Activated naive CD4-positive, alpha-beta T cell treated with anti-CD3 and anti-CD28 coated beads for 36 hours (primary cell): ENCODE measurements around the gene CHGA. TPM values are rescaled to one million over a fixed set of nuclear protein-coding genes. Genes with fewer than 3 reads are reported as not detected.

Source experiments
- CTCF ChIA-PET: fragments of 350-600 bp; sonication (Branson Sonifier 250); formaldehyde crosslinking; loops from one replicate; lab custom pipeline; 2021; ENCODE audit warnings: antibody characterized with exemption; lab: Charles Lee
- DNase-seq: peaks from one replicate; pipeline ENCODE4 v3.0.0-alpha.2; 2020
- H3K27ac Mint-ChIP-seq: one replicate; pipeline ENCODE4 v1.8.0; 2021; ENCODE audit warnings: mild to moderate bottlenecking, mixed read lengths
- H3K27me3 Mint-ChIP-seq: one replicate; pipeline ENCODE4 v1.8.0; 2021; ENCODE audit warnings: low read depth, mixed read lengths
- H3K36me3 Mint-ChIP-seq: one replicate; pipeline ENCODE4 v1.8.0; 2021; ENCODE audit warnings: low read depth, mixed read lengths
- H3K4me1 Mint-ChIP-seq: one replicate; pipeline ENCODE4 v1.8.0; 2021; ENCODE audit warnings: low read depth, mixed read lengths
- H3K4me3 Mint-ChIP-seq: one replicate; pipeline ENCODE4 v1.8.0; 2021; ENCODE audit warnings: mild to moderate bottlenecking, moderate library complexity, mixed read lengths
- H3K9me3 Mint-ChIP-seq: one replicate; pipeline ENCODE4 v1.8.0; 2021; ENCODE audit warnings: mixed read lengths
- intact Hi-C: fragments of 100-400 bp; cut with micrococcal nuclease; formaldehyde crosslinking; loops from one replicate; pipeline ENCODE4 v1.15.1; 2023
- total RNA-seq, 2 experiments: library from RNA; stranded (reverse); gene quantifications; one replicate each; pipeline ENCODE4 v1.2.3, GENCODE V29; 2021

The CHGA gene
- total RNA-seq, 2 experiments from 2014 or later, result not detected

DNA sequence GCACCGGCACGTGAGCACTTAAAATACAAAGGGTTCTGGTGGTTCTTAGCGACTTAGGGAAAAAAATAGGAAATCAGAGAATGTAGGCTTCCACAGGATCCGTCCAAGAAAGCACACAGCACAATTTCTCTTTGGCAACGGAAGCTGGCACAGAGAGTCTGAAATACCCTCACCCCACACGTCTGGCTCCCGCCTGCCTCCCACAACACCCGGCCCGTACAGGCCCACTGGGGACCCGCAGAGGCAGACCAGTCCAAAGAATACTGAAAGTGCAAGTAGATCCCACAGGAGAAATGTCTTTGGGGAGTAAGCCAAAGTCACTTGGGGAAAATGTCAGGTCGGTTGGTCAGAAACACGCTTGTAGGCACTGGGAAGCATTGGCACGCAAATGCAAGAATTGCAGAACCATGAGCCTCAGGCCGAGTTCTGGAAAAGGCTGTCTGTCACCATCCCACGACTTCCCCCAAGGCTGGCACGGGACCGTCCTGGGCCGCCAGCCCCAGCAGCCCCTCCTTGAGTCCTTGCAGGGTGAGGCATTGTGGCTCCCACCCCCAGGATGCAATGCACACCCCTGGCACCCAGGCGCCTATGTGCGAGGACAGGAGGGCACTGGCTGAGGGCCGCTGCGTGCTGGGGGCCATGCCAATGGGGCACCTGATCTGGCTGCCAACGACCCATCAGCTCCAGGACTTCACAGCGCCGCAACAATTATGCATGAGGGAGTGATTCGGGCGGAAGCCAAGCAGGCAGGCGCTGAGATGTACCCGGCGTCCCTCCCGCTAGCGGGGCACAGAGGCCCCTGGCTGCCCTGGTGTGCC, 29.7 kb downstream of the CHGA start:
- peaks cover 4% of the 10 kb centered on the region for H3K4me1 Mint-ChIP-seq
- CTCF ChIA-PET, result interaction anchor here (0.6 to 1.9 kb wide), 18 partner anchors 9 to 227 kb away, joined by 3 to 12 read pairs (median 4); no protein-coding TSS in a partner anchor
- H3K4me3 Mint-ChIP-seq, result no peak overlapping the region
- no peaks in the 10 kb centered on the region for H3K27me3 Mint-ChIP-seq
- no peak overlapping the region for H3K27ac Mint-ChIP-seq
- H3K36me3 Mint-ChIP-seq, result peaks cover 3% of the 10 kb centered on the region
- intact Hi-C loops, result loop anchor here (1.0 to 10.0 kb wide), 5 partner anchors 161 to 592 kb away; no protein-coding TSS in a partner anchor
- H3K9me3 Mint-ChIP-seq, result no peaks in the 10 kb centered on the region
- no peak for DNase-seq

DNA sequence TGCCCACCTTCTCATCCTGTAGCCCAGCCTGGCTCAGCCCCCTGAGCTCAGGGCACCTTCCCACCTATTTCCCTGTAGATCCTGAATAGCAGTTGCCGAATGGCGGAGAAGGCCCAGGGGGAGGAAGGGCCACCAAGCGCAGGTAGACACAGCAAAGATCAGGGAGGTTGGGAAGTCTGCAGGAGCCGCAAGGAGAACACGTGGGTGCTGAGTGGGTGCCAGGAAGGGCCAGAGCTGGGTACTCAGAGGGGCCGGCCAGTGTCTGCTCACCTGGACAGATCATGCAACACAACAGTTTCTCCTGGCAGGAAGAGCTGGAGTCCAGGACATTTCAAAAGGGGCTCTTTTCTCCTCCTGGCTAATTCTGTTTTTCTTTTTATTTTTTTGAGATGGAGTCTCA, 30.6 kb downstream of the CHGA start:
- peaks cover 4% of the 10 kb centered on the region for H3K4me1 Mint-ChIP-seq
- no peak overlapping the region for H3K4me3 Mint-ChIP-seq
- intact Hi-C loops, result loop anchor here (2.0 to 10.0 kb wide), 2 partner anchors 225 to 591 kb away; no protein-coding TSS in a partner anchor
- H3K27me3 Mint-ChIP-seq, result no peaks in the 10 kb centered on the region
- no peaks in the 10 kb centered on the region for H3K9me3 Mint-ChIP-seq
- no peak for DNase-seq
- peaks cover 1% of the 10 kb centered on the region for H3K36me3 Mint-ChIP-seq
- no peak overlapping the region for H3K27ac Mint-ChIP-seq
- CTCF ChIA-PET, result interaction anchor here (1.2 to 3.2 kb wide), 2 partner anchors 160 to 186 kb away, joined by 4 to 18 read pairs; no protein-coding TSS in a partner anchor

DNA sequence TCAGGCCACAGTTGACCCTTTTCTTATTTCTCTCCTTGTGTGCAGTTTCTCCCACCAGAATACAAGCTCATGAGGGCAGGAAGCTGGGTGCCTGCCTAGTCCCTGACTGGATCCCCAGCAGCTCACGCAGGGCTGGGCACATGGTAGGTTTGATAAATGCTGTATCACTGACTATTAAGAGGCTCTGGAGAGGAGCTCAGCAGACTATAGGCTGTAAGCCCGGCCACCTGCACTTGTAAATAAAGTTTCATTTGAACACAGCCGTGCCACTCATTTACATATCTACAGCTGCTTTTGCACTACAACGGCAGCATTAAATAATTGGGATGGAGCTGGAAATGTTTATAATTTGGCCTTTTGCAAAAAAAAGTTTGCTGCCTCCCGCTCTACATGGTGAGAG, 32.0 kb downstream of the CHGA start:
- Mint-ChIP-seq H3K27me3 (no peaks in the 10 kb centered on the region), H3K36me3 (peaks cover 1% of the 10 kb centered on the region), H3K27ac (no peak overlapping the region), H3K4me1 (peaks cover 4% of the 10 kb centered on the region), H3K4me3 (no peak overlapping the region), H3K9me3 (no peaks in the 10 kb centered on the region)
- intact Hi-C loops, result loop anchor here (10.0 kb wide), 1 partner anchor 590 kb away; no protein-coding TSS in a partner anchor
- no peak for DNase-seq
- CTCF ChIA-PET, result interaction anchor here (0.6 to 3.2 kb wide), 6 partner anchors 55 to 324 kb away, joined by 3 to 18 read pairs (median 4); no protein-coding TSS in a partner anchor

DNA sequence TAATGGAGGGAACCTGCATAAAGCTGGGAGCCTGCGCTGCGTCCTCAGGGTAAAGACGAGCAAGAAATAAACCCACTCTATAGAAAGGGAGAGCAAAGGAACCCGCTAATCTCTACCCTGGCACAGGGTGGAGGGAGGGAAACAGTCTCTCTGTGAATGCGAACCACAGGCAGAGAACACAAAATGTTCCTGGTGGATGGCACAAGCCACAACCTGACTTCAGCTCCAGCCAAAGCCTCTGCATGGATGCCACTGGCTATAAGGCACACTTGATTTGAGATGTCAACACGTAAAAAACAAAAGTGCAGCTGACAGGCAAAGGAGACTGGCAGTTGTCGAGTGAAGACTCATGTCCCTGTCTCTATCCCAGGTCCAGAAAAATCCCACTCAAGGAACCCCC, 32.4 kb downstream of the CHGA start:
- Mint-ChIP-seq H3K4me3 (no peak overlapping the region), H3K27me3 (no peaks in the 10 kb centered on the region), H3K9me3 (no peaks in the 10 kb centered on the region), H3K27ac (no peak overlapping the region), H3K36me3 (peaks cover 1% of the 10 kb centered on the region), H3K4me1 (peaks cover 4% of the 10 kb centered on the region)
- CTCF ChIA-PET, result interaction anchor here (0.5 to 3.2 kb wide), 8 partner anchors 41 to 1080 kb away, joined by 3 to 18 read pairs (median 4); no protein-coding TSS in a partner anchor
- intact Hi-C loops, result loop anchor here (10.0 kb wide), 1 partner anchor 589 kb away; no protein-coding TSS in a partner anchor
- no peak for DNase-seq

DNA sequence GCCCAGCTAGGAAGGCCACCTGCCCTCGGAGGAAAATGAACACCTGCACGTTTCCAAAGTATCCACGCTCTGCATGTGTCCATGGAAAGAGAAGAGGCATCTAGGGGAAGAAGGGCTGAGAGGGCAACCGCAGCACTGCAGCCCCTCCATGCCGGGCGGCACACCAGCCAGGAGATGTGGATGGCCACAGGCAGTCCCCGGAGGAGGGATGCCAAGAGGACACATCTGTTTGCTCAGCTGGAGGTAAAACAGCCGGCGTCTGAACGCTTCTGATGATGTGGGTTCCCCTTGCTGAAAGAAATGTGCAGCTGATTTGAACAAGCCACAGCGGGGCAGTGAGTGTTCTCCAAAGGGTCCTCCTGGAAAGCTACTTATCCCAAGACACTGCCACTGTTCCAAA, 34.0 kb downstream of the CHGA start:
- Mint-ChIP-seq H3K4me3 (no peak overlapping the region), H3K36me3 (peaks cover 1% of the 10 kb centered on the region), H3K9me3 (no peaks in the 10 kb centered on the region), H3K4me1 (peaks cover 2% of the 10 kb centered on the region), H3K27me3 (no peaks in the 10 kb centered on the region), H3K27ac (no peak overlapping the region)
- CTCF ChIA-PET, result no interaction called here
- no peak for DNase-seq
- intact Hi-C loops, result loop anchor here (10.0 kb wide), 1 partner anchor 588 kb away; no protein-coding TSS in a partner anchor

DNA sequence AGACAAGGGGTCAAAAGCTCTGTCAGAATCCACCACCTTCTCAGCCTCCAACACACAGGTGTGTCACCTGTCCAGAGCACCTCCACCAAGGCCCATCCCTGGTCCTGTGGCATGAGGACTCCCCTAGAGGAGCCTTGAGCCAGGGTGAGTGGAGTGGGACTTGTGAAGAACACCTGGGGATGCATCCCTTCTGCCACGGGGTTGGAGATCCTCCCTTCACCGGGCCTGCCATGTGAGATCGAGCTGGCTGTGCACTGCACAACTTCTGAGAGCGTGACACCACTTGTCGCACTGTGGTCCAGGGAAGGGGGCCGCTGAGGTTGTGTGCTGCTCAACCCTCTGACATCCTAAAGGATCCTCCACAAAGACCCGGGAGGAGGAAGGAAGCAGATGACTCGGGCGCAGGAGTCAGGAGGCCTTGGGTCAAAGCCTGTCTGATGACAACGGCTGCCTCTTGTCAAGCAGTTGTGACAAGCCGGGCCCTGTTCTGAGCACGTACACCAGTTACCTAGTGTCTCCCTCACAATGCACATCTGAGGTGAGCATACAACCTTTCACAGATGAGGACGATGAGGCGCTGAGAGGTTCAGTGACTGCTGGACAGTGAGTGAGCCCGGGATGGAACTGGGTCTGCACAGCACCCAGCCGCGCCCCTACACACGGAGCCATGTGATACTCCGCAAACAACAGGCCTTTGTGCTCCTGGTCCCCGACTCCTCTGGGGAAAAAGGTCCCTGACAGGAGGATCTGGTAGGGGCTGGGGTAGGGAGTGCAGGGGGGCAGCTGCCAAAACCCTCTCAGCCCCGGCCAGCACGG, 35.6 kb downstream of the CHGA start:
- H3K27ac Mint-ChIP-seq, result no peak overlapping the region

DNA sequence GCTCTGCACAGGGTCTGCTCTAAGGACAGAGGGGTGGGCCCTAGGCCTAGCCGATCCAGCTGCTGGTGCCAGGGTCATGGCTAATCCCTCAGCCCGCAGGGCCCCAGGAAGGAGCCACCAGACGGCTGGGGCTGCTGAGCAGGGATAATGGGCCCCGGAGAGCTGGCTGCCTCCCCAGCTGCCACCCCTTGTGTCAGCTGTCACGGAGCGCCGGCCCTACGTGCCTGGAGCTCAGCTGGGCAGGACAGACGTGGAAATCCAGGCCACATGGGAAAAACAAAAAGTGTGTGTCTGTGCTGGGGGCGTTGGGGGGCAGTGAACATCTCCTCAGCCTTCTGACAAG, 36.2 kb downstream of the CHGA start:
- peaks cover 1% of the 10 kb centered on the region for H3K36me3 Mint-ChIP-seq

More for the DNA sequence above, 35.6 kb downstream of the CHGA start:
- CTCF ChIA-PET, result no interaction called here
- no peaks in the 10 kb centered on the region for H3K9me3 Mint-ChIP-seq
- peaks cover 1% of the 10 kb centered on the region for H3K36me3 Mint-ChIP-seq
- H3K4me3 Mint-ChIP-seq, result no peak overlapping the region
- no peaks in the 10 kb centered on the region for H3K27me3 Mint-ChIP-seq
- no peaks in the 10 kb centered on the region for H3K4me1 Mint-ChIP-seq
- intact Hi-C loops, result loop anchor here (10.0 kb wide), 1 partner anchor 586 kb away; no protein-coding TSS in a partner anchor
- DNase-seq, result no peak

DNA sequence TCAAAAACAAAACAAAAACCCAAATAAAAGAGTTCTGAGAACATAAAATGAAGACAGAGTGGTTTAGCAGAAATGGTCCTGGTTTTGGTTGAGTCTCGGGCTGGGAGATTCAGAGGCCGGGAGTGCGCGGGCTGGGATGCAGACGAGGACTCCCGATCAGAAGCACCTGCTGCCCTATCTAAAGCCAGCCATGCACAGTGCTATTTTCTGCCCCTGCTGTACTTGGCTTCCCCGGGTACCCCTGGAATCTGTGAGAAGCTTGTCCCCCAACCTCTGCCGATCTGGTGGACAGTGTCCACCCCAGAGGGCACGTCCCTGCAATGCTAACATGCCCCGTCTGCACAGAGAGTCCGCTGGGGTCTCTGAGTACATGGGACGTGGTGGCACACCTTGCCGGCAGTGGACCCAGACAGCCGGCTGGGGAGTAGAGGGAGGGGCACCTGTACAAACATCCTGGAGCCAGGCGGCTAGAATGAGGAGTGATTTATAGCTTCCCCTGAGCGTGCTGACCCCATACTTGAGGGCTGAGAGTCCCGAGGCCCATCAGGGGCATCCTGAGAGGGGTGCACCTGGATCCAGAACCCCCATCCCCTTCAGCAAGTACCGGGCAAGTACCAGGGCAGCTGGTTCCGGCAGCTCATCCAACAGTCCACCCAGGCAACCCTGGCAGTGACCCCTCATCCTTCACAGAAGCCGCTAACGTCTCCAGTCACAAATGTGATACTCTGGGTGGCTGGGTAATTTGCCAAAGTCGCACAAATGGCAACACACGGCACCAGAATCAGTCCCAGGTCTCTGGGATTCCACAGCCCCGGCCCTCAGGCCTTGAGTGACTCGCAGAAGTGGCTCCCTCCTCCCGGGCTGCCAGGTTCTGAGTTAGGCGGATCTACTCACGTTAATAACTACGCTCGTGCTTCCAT, 37.1 kb downstream of the CHGA start:
- Mint-ChIP-seq H3K27ac (no peak overlapping the region), H3K36me3 (peaks cover 1% of the 10 kb centered on the region), H3K9me3 (no peaks in the 10 kb centered on the region), H3K27me3 (no peaks in the 10 kb centered on the region), H3K4me1 (no peaks in the 10 kb centered on the region), H3K4me3 (no peak overlapping the region)
- intact Hi-C loops, result loop anchor here (10.0 kb wide), 1 partner anchor 585 kb away; no protein-coding TSS in a partner anchor
- CTCF ChIA-PET, result interaction anchor here (0.6 kb wide), 1 partner anchor 217 kb away, joined by 3 read pairs; no protein-coding TSS in a partner anchor
- no peak for DNase-seq

More for the DNA sequence above, 36.2 kb downstream of the CHGA start:
- CTCF ChIA-PET, result no interaction called here
- no peaks in the 10 kb centered on the region for H3K27me3 Mint-ChIP-seq
- intact Hi-C loops, result loop anchor here (10.0 kb wide), 1 partner anchor 586 kb away; no protein-coding TSS in a partner anchor
- no peak for DNase-seq
- H3K9me3 Mint-ChIP-seq, result no peaks in the 10 kb centered on the region
- H3K27ac Mint-ChIP-seq, result no peak overlapping the region
- H3K4me1 Mint-ChIP-seq, result no peaks in the 10 kb centered on the region
- H3K4me3 Mint-ChIP-seq, result no peak overlapping the region

DNA sequence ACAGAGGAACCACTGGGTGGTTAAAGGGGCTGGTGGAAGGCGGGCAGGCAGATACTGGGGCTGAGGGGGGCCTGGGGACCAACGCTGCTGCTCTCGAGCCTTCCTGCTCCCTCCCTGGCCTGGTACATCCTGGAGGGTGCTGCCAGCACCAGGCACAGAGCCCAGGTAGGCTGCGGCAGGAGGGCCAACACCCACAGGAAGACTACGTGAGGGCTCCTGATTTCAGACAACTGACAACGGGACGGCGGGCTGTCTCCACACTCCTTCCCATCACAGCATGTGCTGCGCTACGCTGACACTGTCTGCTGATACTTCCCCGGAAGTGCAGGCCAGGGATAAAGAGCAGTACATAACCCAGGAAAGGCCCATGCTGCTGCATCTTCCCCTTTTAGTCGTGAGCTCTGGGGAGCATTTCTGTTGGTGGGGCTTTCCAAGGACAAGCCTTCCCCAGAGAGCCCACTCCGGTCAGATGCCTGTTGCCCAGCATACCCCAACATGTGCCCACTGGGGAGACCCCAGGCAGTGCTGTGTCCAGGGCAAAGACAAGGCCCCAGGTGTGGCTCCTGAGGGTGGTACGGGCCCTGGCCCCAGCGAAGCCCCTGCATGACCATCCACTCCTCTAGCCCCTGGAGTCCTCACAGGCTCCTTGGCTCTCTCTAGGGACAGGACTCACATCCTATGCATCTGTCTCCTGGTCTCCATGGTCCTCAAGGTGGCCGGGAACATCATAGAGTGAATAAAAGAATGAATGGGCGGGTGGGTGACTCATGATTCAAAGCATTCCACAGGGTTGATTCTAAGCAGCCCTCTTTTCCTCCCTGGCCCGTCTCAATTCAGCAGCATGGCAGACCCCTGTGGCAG, 38.0 kb downstream of the CHGA start:
- H3K27me3 Mint-ChIP-seq, result no peaks in the 10 kb centered on the region
- no peaks in the 10 kb centered on the region for H3K9me3 Mint-ChIP-seq
- no peak overlapping the region for H3K4me3 Mint-ChIP-seq
- no peak for DNase-seq
- H3K36me3 Mint-ChIP-seq, result no peaks in the 10 kb centered on the region
- H3K4me1 Mint-ChIP-seq, result no peaks in the 10 kb centered on the region
- intact Hi-C loops, result no loop called here
- H3K27ac Mint-ChIP-seq, result no peak overlapping the region
- CTCF ChIA-PET, result interaction anchor here (0.6 kb wide), 1 partner anchor 216 kb away, joined by 3 read pairs; no protein-coding TSS in a partner anchor

DNA sequence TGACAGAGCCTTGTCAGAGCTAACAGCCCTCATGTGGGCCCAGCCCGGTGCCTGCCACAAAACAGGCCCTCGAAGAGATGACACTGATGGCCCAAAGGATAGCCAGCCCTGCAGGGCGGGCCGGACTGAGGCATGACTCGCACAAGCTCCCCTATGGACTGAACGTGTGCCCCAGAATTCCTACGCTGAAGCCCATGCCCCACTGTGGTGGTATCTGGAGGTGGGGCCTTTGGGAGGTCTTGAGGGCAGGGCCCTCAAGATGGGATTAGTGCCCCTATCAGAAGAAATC, 38.6 kb downstream of the CHGA start:
- Mint-ChIP-seq H3K4me1 (no peaks in the 10 kb centered on the region), H3K4me3 (no peak overlapping the region), H3K27me3 (no peaks in the 10 kb centered on the region), H3K9me3 (no peaks in the 10 kb centered on the region), H3K27ac (no peak overlapping the region), H3K36me3 (no peaks in the 10 kb centered on the region)
- intact Hi-C loops, result no loop called here
- no peak for DNase-seq
- CTCF ChIA-PET, result interaction anchor here (1.9 kb wide), 1 partner anchor 152 kb away, joined by 6 read pairs; no protein-coding TSS in a partner anchor
